GM18873 (cell line): ENCODE measurements around the gene ZNF524.
"Not testable (repeated sequence)": the region's sequence is repeated elsewhere in the genome, so short reads cannot be mapped to it uniquely, and the experiment has no call there.

Experiments used
- ATAC-seq: cut with Tn5 transposase; IDR thresholded peaks from one replicate; pipeline ENCODE4 v1.9.1; 2021; ENCODE audit warnings: mild to moderate bottlenecking, moderate library complexity, moderate number of reproducible peaks; ENCODE audit not compliant: unreplicated experiment, low FRiP score

The ZNF524 gene

GRCh38 chr19:55599842-55600661 is at the start of gene ZNF524:
Gene ZNF524, plus strand, starts transcription at chr19:55600288. Its CDS starts 1,825 bp downstream, at chr19:55602113.
- peak; percentile 29 for ATAC-seq

GRCh38 chr19:55550321-55550650 is 49.8 kb upstream of the ZNF524 start:
- ATAC-seq = no peak

- ATAC-seq = no peak
Observed at GRCh38 chr19:55552206-55552605, 47.9 kb upstream of the ZNF524 start.

- no peak for ATAC-seq
Observed at GRCh38 chr19:55552620-55553019, 47.5 kb upstream of the ZNF524 start.

GRCh38 chr19:55553217-55554182 is 46.6 kb upstream of the ZNF524 start:
- ATAC-seq = no peak

GRCh38 chr19:55554302-55554701 is 45.8 kb upstream of the ZNF524 start:
- ATAC-seq = no peak

- no peak for ATAC-seq
Observed at GRCh38 chr19:55554741-55555152, 45.3 kb upstream of the ZNF524 start.

- no peak for ATAC-seq
Observed at GRCh38 chr19:55559684-55560083, 40.4 kb upstream of the ZNF524 start.

- no peak for ATAC-seq
Observed at GRCh38 chr19:55563261-55563690, 36.8 kb upstream of the ZNF524 start.

GRCh38 chr19:55566823-55567222 is 33.3 kb upstream of the ZNF524 start:
- ATAC-seq = no peak

GRCh38 chr19:55567708-55568328 is 32.3 kb upstream of the ZNF524 start:
- no peak for ATAC-seq

GRCh38 chr19:55569477-55569876 is 30.6 kb upstream of the ZNF524 start:
- ATAC-seq = not testable (repeated sequence)

- not testable (repeated sequence) for ATAC-seq
Observed at GRCh38 chr19:55573929-55574328, 26.2 kb upstream of the ZNF524 start.

- ATAC-seq = no peak
Observed at GRCh38 chr19:55576746-55577145, 23.3 kb upstream of the ZNF524 start.

GRCh38 chr19:55578031-55578760 is 21.9 kb upstream of the ZNF524 start:
- ATAC-seq = no peak

GRCh38 chr19:55578761-55579747 is 21.0 kb upstream of the ZNF524 start:
- no peak for ATAC-seq

GRCh38 chr19:55579766-55580621 is 20.1 kb upstream of the ZNF524 start:
- ATAC-seq = no peak

GRCh38 chr19:55580628-55581144 is 19.4 kb upstream of the ZNF524 start, which contains the start of gene ZNF579:
Gene ZNF579, minus strand, starts transcription at chr19:55580848. Its CDS starts 1,209 bp downstream, at chr19:55579639.
- ATAC-seq = no peak
